ENCODE results near the gene PROSER2. TPM values are rescaled to one million over a fixed set of nuclear protein-coding genes. Genes with fewer than 3 reads are reported as not detected.

The PROSER2 gene
- total RNA-seq, 1 donor from 2014 or later: 15.2 TPM

DNA sequence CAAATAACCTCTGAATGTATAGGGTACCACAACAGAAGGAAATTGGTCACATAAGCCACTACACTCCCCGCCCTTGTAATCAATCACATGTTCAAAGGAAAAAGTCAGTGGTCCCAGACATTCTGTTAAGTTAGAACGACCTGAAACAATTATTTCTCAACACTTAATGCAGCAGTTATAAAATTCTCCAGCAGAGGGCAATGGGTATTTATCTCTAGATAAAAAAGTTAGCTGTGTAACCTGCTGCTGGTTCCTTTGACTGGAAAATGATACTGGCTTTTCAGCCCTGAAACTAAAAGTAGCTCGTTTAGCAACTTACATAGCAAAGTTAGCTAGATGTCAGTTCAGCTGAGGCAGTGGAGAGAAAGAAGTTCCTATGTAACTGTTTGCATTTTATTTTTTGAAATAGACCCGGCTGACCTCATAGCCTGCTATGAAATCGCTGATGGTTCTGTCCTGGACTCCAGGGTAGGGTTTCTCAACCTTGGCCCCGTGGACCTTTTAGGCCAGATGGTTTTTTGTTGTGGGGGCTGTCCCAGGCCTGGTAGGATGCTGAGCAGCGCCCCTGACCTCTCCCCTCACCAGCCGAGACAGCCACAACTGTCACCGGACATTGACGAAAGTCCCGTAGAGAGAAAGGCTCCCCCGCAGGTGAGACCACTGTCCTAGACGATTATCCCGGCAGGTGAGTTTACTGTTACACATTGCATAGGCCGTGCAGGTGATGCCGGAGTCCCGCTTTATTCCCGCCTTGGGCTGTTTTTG lies 40.2 kb upstream of the PROSER2 start:
- TF ChIP-seq, protein P1, sequence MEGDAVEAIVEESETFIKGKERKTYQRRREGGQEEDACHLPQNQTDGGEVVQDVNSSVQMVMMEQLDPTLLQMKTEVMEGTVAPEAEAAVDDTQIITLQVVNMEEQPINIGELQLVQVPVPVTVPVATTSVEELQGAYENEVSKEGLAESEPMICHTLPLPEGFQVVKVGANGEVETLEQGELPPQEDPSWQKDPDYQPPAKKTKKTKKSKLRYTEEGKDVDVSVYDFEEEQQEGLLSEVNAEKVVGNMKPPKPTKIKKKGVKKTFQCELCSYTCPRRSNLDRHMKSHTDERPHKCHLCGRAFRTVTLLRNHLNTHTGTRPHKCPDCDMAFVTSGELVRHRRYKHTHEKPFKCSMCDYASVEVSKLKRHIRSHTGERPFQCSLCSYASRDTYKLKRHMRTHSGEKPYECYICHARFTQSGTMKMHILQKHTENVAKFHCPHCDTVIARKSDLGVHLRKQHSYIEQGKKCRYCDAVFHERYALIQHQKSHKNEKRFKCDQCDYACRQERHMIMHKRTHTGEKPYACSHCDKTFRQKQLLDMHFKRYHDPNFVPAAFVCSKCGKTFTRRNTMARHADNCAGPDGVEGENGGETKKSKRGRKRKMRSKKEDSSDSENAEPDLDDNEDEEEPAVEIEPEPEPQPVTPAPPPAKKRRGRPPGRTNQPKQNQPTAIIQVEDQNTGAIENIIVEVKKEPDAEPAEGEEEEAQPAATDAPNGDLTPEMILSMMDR (IDR thresholded peaks at IDR 0.05): peak; percentile 87
- Mint-ChIP-seq H3K27me3 (ENCODE audit: low read depth) (peaks cover 5% of the 10 kb centered on the region), H3K9me3 (ENCODE audit: low read depth) (no peaks in the 10 kb centered on the region), H3K4me1 (ENCODE audit: low read depth) (peaks cover 5% of the 10 kb centered on the region), H3K36me3 (ENCODE audit: low read depth) (no peaks in the 10 kb centered on the region), H3K27ac (ENCODE audit: unreplicated experiment) (no peak overlapping the region), H3K4me3 (ENCODE audit: unreplicated experiment) (no peak overlapping the region)
- DNase-seq (ENCODE audit: low spot score): no peak

DNA sequence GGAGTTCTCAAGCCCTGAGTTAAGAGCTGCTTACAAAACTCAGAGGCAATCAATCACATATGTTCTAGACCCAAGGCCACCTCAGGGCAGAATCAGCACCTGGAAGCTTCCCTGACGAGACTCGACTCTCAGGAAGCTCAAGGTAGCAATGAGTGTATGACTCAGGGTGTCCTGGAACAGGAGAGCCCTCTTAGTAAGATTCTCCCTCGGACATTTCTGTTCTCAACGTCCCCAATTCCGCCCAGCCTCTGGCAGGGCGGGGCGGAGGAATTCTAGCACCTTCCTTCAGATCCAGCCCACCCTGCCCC lies 39.6 kb upstream of the PROSER2 start:
- Mint-ChIP-seq H3K4me3 (ENCODE audit: unreplicated experiment) (no peak overlapping the region), H3K27me3 (ENCODE audit: low read depth) (peaks cover 5% of the 10 kb centered on the region), H3K36me3 (ENCODE audit: low read depth) (no peaks in the 10 kb centered on the region), H3K4me1 (ENCODE audit: low read depth) (peaks cover 8% of the 10 kb centered on the region), H3K9me3 (ENCODE audit: low read depth) (no peaks in the 10 kb centered on the region), H3K27ac (ENCODE audit: unreplicated experiment) (no peak overlapping the region)
- TF ChIP-seq, protein P1 (IDR thresholded peaks at IDR 0.05): no peak
- DNase-seq (ENCODE audit: low spot score): no peak

DNA sequence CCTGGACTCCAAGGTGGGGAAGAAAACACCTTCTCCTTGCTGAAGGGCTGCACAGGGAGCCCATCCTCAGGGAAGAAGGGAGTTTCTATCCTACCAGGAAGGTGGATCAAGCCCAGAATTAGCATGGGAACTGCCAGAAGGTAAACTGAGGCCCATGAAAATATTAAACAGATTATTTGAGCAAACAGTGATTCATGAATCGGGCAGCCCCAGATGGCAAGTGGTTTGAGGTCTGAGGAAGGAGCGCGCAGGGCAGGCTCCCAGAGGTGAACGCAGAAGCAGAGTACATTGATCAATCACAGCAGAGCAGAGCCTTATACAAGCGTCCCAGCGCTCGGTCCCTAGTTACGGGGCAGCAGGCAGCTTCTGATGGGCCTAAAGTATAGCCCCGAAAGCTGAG lies 35.8 kb upstream of the PROSER2 start:
- no peaks in the 10 kb centered on the region for H3K9me3 Mint-ChIP-seq (ENCODE audit: low read depth)
- no peak overlapping the region for H3K4me3 Mint-ChIP-seq (ENCODE audit: unreplicated experiment)
- H3K27me3 Mint-ChIP-seq (ENCODE audit: low read depth): peaks cover 5% of the 10 kb centered on the region
- no peak overlapping the region for H3K27ac Mint-ChIP-seq (ENCODE audit: unreplicated experiment)
- H3K4me1 Mint-ChIP-seq (ENCODE audit: low read depth): peaks cover 25% of the 10 kb centered on the region
- TF ChIP-seq, protein P1 (IDR thresholded peaks at IDR 0.05): no peak
- no peaks in the 10 kb centered on the region for H3K36me3 Mint-ChIP-seq (ENCODE audit: low read depth)
- no peak for DNase-seq (ENCODE audit: low spot score)

DNA sequence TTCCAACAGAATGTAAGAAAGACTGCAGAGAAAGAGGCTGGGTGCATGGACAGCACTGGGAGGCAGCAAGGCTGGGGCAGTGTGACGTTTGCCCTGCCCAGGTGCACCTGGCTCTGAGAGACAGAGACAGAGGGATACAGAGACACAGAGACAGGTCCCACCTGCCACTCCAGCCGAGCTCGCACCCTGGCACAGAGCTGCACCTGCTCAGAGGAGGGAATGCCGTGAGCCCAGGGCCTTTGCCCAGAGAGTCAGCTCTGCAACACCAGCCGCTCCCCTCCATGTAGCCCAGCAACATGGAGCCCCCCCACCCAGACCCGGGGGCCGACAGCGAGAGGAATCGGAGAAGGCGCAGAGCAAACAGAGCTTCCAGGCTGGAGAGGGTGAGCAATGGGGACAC lies 35.3 kb upstream of the PROSER2 start:
- Mint-ChIP-seq H3K36me3 (ENCODE audit: low read depth) (no peaks in the 10 kb centered on the region), H3K27me3 (ENCODE audit: low read depth) (peaks cover 5% of the 10 kb centered on the region), H3K4me3 (ENCODE audit: unreplicated experiment) (no peak overlapping the region), H3K4me1 (ENCODE audit: low read depth) (peaks cover 22% of the 10 kb centered on the region), H3K27ac (ENCODE audit: unreplicated experiment) (no peak overlapping the region), H3K9me3 (ENCODE audit: low read depth) (no peaks in the 10 kb centered on the region)
- DNase-seq (ENCODE audit: low spot score): no peak
- TF ChIP-seq, protein P1 (IDR thresholded peaks at IDR 0.05): no peak

DNA sequence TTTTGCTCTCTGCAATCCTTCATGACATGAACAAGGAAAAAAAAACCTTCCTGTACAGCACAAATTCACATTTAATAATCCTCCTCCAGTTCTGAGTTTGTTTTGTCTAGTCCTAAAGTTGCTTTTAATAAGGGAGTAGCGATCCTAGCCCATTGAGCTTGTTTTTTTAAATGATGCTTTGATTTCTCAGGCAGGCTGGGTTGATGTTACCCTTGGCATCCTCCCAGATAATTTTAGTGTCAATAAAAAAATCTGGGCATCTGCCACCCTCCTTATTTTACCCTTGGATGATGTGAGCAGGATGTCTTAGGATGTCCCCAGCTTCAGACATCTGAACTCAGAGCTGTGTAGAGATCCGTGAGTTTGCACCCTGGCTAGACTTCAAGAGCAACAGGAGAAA lies 33.9 kb upstream of the PROSER2 start:
- Mint-ChIP-seq H3K9me3 (ENCODE audit: low read depth) (no peaks in the 10 kb centered on the region), H3K4me3 (ENCODE audit: unreplicated experiment) (peak overlapping the region; percentile 20), H3K27ac (ENCODE audit: unreplicated experiment) (peak overlapping the region; percentile 5), H3K4me1 (ENCODE audit: low read depth) (peaks cover 32% of the 10 kb centered on the region), H3K36me3 (ENCODE audit: low read depth) (no peaks in the 10 kb centered on the region), H3K27me3 (ENCODE audit: low read depth) (peaks cover 2% of the 10 kb centered on the region)
- TF ChIP-seq, protein P1 (IDR thresholded peaks at IDR 0.05): peak; percentile 5
- DNase-seq (ENCODE audit: low spot score): no peak
